Omental fat pad (tissue), 4 donors: ENCODE results near the gene ZSCAN10. TPM values are rescaled to one million over a fixed set of nuclear protein-coding genes. Genes with fewer than 3 reads are reported as not detected.

Experiments used
- ATAC-seq: fragments of 150-250 bp; one replicate; pipeline ENCODE4 v1.9.1; 2016; ENCODE audit warnings: mild to moderate bottlenecking, moderate library complexity; ENCODE audit not compliant: low FRiP score
- DNase-seq: peaks from one replicate; pipeline ENCODE4 v3.0.0-alpha.2; 2019; ENCODE audit warnings: low spot score
- small RNA-seq: library from RNA; depleted of rRNA; stranded (forward); fragments of <200 nt; gene quantifications from one replicate; pipeline ENCODE3, GENCODE V24; 2016
- total RNA-seq, 4 donors: library from RNA; depleted of rRNA; stranded (reverse); fragments of >200 nt; gene quantifications; one replicate each; pipeline ENCODE4 v1.1.0, GENCODE V29; 2016
- TF ChIP-seq, protein P1 (sequence below), 3 donors: fragments of 450-650 bp; IDR thresholded peaks; one replicate each; pipeline ENCODE4 v1.5.1; 2016 to 2017; ENCODE audit warnings: antibody characterized with exemption in 3 of 3, mild to moderate bottlenecking in 3 of 3, moderate library complexity in 2 of 3

Gene ZSCAN10
- total RNA-seq, 4 donors from 2014 or later, result 0.28 TPM; not detected in 3

DNA sequence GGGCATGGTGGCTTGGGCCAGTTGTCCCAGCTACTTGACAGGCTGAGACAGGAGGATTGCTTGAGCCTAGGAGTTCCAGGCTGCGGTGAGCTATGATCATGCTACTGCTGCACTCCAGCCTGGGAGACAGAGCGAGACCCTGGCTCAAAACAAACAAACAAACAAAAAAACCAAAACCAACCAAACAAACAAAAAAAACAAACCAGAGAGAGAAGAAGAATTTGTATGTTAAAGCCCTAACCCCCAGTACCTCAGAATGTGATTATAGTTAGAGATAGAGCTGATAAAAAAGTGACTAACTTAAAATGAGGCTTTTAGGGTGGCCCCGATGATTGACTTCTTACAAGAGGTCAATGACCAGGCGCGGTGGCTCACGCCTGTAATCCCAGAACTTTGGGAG is 54.4 kb downstream of the ZSCAN10 start:
- TF ChIP-seq, protein P1, sequence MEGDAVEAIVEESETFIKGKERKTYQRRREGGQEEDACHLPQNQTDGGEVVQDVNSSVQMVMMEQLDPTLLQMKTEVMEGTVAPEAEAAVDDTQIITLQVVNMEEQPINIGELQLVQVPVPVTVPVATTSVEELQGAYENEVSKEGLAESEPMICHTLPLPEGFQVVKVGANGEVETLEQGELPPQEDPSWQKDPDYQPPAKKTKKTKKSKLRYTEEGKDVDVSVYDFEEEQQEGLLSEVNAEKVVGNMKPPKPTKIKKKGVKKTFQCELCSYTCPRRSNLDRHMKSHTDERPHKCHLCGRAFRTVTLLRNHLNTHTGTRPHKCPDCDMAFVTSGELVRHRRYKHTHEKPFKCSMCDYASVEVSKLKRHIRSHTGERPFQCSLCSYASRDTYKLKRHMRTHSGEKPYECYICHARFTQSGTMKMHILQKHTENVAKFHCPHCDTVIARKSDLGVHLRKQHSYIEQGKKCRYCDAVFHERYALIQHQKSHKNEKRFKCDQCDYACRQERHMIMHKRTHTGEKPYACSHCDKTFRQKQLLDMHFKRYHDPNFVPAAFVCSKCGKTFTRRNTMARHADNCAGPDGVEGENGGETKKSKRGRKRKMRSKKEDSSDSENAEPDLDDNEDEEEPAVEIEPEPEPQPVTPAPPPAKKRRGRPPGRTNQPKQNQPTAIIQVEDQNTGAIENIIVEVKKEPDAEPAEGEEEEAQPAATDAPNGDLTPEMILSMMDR (IDR thresholded peaks at IDR 0.05), result no peak
- DNase-seq, result no peak
- no peak for ATAC-seq

DNA sequence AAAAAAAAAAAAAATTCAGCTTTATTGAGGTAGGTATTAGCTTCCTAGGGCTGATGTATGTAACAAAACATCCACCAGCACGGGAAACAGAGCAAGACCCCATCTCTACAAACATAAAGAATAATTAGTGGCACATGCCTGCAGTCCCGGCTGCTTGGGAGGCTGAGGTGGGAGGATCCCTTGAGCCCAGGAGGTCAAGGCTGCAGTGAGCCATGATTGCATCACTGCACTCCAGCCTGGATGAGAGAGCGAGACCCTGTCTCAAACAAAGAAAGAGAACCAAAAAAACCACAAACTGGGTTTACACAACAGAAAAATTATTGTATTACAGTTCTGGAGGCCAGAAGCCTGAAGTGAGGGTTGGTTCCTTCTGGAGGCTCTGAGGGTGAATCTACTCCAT is 56.7 kb downstream of the ZSCAN10 start:
- TF ChIP-seq, protein P1 (IDR thresholded peaks at IDR 0.05), result no peak
- DNase-seq (no peak), ATAC-seq (no peak)

DNA sequence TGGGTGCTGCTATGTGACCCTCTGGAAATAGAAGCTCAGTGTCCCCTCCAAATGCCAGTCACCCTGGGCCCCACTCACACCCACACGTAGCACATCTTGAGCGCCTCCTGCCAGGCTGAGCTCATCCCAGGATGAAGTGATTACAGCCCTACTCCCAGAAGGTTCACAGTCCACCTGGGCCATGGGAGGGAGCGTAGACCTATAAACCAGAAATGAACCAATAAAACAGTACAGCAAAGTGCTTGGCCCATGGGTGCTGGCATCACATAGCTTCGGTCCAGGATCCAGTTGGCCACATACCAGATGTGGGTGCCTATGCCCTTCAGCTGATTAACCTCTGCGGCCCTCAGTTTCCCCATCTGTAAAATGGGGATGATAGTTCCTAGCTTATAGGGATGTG is 60.2 kb downstream of the ZSCAN10 start:
- ATAC-seq (no peak), DNase-seq (no peak)
- TF ChIP-seq, protein P1 (IDR thresholded peaks at IDR 0.05), result no peak

Small RNA genes within 50 kb of the gene (small RNA-seq; reads per million reads assigned to genes)
- not detected for gene RNU1-22P

Other genes with a start within 250 kb of the ZSCAN10 start
- not detected for gene PRSS22, start 241.1 kb downstream of the ZSCAN10 start, total RNA-seq
- gene FLYWCH2, start 216.1 kb downstream of the ZSCAN10 start, total RNA-seq, result 10 to 100 TPM; 22.1 to 78.7 (median 37.3) TPM
- gene FLYWCH1, start 187.4 kb downstream of the ZSCAN10 start, total RNA-seq, result 10 to 100 TPM; 14.8 to 45.6 (median 26.6) TPM
- gene KREMEN2, start 135.0 kb downstream of the ZSCAN10 start, total RNA-seq, result not detected
- gene PAQR4, start 129.9 kb downstream of the ZSCAN10 start, total RNA-seq, result 1 to 10 TPM; 1.9 to 6.8 (median 3.5) TPM
- gene PKMYT1, start 118.8 kb downstream of the ZSCAN10 start, total RNA-seq, result 1 to 10 TPM in 1 of 4 donors, under 1 TPM in 2, not detected in 1; 0.25 to 1.7 (median 0.79) TPM
- under 1 TPM in 2 of 4 donors, not detected in 2; 0.24 to 0.63 TPM for gene CLDN9, start 86.4 kb downstream of the ZSCAN10 start, total RNA-seq
- gene CLDN6, start 81.1 kb downstream of the ZSCAN10 start, total RNA-seq, result not detected
- gene TNFRSF12A, start 78.9 kb downstream of the ZSCAN10 start, total RNA-seq, result 100 to 1,000 TPM in 2 of 4 donors, 10 to 100 TPM in 1, 1 to 10 TPM in 1; 9.0 to 465 (median 94.3) TPM
- gene HCFC1R1, start 75.4 kb downstream of the ZSCAN10 start, total RNA-seq, result 10 to 100 TPM in 3 of 4 donors, 1 to 10 TPM in 1; 8.5 to 20.6 (median 13.1) TPM
- 10 to 100 TPM; 15.7 to 33.9 (median 26.7) TPM for gene THOC6, start 75.3 kb downstream of the ZSCAN10 start, total RNA-seq
- under 1 TPM in 1 of 4 donors, not detected in 3; 0.47 TPM for gene BICDL2, start 62.4 kb downstream of the ZSCAN10 start, total RNA-seq
- gene MMP25, start 52.7 kb downstream of the ZSCAN10 start, total RNA-seq, result 10 to 100 TPM in 1 of 4 donors, 1 to 10 TPM in 3; 1.2 to 38.8 (median 2.2) TPM
- 10 to 100 TPM; 16.5 to 73.0 (median 25.6) TPM for gene IL32, start 33.7 kb downstream of the ZSCAN10 start, total RNA-seq
- 10 to 100 TPM in 2 of 4 donors, 1 to 10 TPM in 2; 7.1 to 16.1 (median 9.7) TPM for gene ZNF205, start 13.3 kb upstream of the ZSCAN10 start, total RNA-seq
- gene ZNF213, start 35.7 kb upstream of the ZSCAN10 start, total RNA-seq, result 1 to 10 TPM; 1.8 to 4.1 (median 3.6) TPM
- not detected for gene OR1F1, start 88.9 kb upstream of the ZSCAN10 start, total RNA-seq
- 10 to 100 TPM in 2 of 4 donors, 1 to 10 TPM in 2; 4.3 to 12.6 (median 8.7) TPM for gene ZNF200, start 135.9 kb upstream of the ZSCAN10 start, total RNA-seq
- 10 to 100 TPM in 1 of 4 donors, 1 to 10 TPM in 3; 2.7 to 25.4 (median 4.2) TPM for gene MEFV, start 157.3 kb upstream of the ZSCAN10 start, total RNA-seq
- gene ZNF263, start 184.2 kb upstream of the ZSCAN10 start, total RNA-seq, result 10 to 100 TPM; 23.3 to 66.7 (median 36.2) TPM
- gene TIGD7, start 206.1 kb upstream of the ZSCAN10 start, total RNA-seq, result 1 to 10 TPM; 3.3 to 8.8 (median 5.3) TPM
- gene ZNF75A, start 206.2 kb upstream of the ZSCAN10 start, total RNA-seq, result 10 to 100 TPM; 13.2 to 30.1 (median 20.4) TPM